Measurements from ENCODE around the gene UBE2J2. TPM values are rescaled to one million over a fixed set of nuclear protein-coding genes. Genes with fewer than 3 reads are reported as not detected.

Gene UBE2J2
- total and polyA plus RNA-seq, 4 donors: 21.0 to 30.4 (median 25.8) TPM

DNA sequence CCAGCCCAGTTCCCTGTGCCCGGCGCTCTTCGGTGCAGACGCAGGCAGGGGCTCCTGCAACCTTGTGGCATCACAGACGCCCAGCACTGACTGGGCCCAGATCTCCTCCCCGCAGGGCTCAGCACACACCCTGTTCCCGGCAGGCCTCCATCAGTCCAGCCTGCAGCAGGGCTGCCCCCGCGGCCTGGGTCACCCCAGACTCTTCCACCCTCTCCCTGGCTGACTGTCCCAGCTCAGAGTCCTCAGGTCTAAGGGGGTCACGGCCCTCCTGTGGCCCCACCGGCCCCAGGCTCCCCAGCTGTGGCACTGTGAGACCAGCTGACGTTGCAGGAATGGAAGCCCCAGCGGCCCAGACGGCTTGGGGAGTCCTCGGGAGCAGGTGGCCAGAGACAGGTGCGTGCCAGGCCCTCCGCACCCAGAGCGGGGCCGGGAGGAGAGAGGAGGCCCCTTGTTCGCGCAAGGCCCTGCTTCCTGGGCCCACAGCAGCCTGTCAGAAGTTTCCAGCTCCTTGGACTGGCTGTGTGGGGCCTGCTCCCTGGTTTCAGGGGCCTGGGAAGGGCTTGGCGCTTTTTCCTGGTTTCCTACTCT, 37.4 kb downstream of the UBE2J2 start:
- Histone ChIP-seq H3K4me3 (ENCODE audit: low read depth in 1 of 3, low read length in 3 of 3) (no peak overlapping the region), H3K36me3 (ENCODE audit: control insufficient read depth in 4 of 4, insufficient read depth in 3 of 4, low read depth in 1 of 4, low read length in 3 of 4) (no peaks in the 10 kb centered on the region), H3K9me3 (ENCODE audit: control insufficient read depth in 4 of 4, low read length in 3 of 4) (no peaks in the 10 kb centered on the region), H3K27ac (ENCODE audit: low read depth in 1 of 2, low read length in 2 of 2) (no peak overlapping the region), H3K9ac (ENCODE audit: low read depth in 1 of 2, low read length in 2 of 2) (no peak overlapping the region), H3K27me3 (ENCODE audit: control insufficient read depth in 4 of 4, insufficient read depth in 4 of 4, low read length in 3 of 4) (no peaks in the 10 kb centered on the region), H3K4me1 (ENCODE audit: control insufficient read depth in 4 of 4, insufficient read depth in 4 of 4, low read length in 3 of 4) (peaks cover 9 to 34% (median 23%) of the 10 kb centered on the region in 4 donors)
- no peak for DNase-seq (ENCODE audit: low spot score)
- no peak for TF ChIP-seq SP1 (IDR thresholded peaks at IDR 0.05)
- TF ChIP-seq RAD21 (IDR thresholded peaks at IDR 0.05): no peak
- no peak for TF ChIP-seq EGR1 (IDR thresholded peaks at IDR 0.05; ENCODE audit: low read depth in 2 of 2)
- TF ChIP-seq TAF1 (conservative IDR thresholded peaks at IDR 0.05): no peak
- TF ChIP-seq ZBTB33 (IDR thresholded peaks at IDR 0.05): no peak
- no peak for TF ChIP-seq JUND (IDR thresholded peaks at IDR 0.05)
- TF ChIP-seq, protein P1, sequence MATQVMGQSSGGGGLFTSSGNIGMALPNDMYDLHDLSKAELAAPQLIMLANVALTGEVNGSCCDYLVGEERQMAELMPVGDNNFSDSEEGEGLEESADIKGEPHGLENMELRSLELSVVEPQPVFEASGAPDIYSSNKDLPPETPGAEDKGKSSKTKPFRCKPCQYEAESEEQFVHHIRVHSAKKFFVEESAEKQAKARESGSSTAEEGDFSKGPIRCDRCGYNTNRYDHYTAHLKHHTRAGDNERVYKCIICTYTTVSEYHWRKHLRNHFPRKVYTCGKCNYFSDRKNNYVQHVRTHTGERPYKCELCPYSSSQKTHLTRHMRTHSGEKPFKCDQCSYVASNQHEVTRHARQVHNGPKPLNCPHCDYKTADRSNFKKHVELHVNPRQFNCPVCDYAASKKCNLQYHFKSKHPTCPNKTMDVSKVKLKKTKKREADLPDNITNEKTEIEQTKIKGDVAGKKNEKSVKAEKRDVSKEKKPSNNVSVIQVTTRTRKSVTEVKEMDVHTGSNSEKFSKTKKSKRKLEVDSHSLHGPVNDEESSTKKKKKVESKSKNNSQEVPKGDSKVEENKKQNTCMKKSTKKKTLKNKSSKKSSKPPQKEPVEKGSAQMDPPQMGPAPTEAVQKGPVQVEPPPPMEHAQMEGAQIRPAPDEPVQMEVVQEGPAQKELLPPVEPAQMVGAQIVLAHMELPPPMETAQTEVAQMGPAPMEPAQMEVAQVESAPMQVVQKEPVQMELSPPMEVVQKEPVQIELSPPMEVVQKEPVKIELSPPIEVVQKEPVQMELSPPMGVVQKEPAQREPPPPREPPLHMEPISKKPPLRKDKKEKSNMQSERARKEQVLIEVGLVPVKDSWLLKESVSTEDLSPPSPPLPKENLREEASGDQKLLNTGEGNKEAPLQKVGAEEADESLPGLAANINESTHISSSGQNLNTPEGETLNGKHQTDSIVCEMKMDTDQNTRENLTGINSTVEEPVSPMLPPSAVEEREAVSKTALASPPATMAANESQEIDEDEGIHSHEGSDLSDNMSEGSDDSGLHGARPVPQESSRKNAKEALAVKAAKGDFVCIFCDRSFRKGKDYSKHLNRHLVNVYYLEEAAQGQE (IDR thresholded peaks at IDR 0.05): no peak
- no peak for TF ChIP-seq MAX (IDR thresholded peaks at IDR 0.05)
- no peak for TF ChIP-seq HNF4G (IDR thresholded peaks at IDR 0.05)
- no peak for TF ChIP-seq FOXA2 (IDR thresholded peaks at IDR 0.05)
- TF ChIP-seq NR2F2 (IDR thresholded peaks at IDR 0.05): no peak
- TF ChIP-seq YY1 (IDR thresholded peaks at IDR 0.05): no peak
- TF ChIP-seq, protein P2, sequence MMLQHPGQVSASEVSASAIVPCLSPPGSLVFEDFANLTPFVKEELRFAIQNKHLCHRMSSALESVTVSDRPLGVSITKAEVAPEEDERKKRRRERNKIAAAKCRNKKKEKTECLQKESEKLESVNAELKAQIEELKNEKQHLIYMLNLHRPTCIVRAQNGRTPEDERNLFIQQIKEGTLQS (IDR thresholded peaks at IDR 0.05): no peak
- TF ChIP-seq CTCF (IDR thresholded peaks at IDR 0.05; ENCODE audit: low read depth, low read length, missing input control): no peak
- TF ChIP-seq RXRA (IDR thresholded peaks at IDR 0.05): no peak
- no peak for TF ChIP-seq HNF4A (conservative IDR thresholded peaks at IDR 0.05)
- no peak for TF ChIP-seq FOXA1 (IDR thresholded peaks at IDR 0.05)
- no peak for TF ChIP-seq GABPA (IDR thresholded peaks at IDR 0.05 in 1 of 2, conservative IDR thresholded peaks at IDR 0.05 in 1 of 2)
- 83% methylated on average over 22 of the region's 22 CpGs for WGBS
